ENCODE results near the gene CSTB.

The CSTB gene

GRCh38 chr21:43789276-43790009 lies 13.3 kb upstream of the CSTB start, which contains the start of gene RRP1:
Gene RRP1, plus strand, starts transcription at chr21:43789577. Its CDS starts 53 bp downstream, at chr21:43789630.
- DNase-seq (ENCODE audit: low spot score) = peak; percentile 99

GRCh38 chr21:43786807-43787440 lies 10.8 kb upstream of the CSTB start:
- DNase-seq (ENCODE audit: low spot score) = no peak

GRCh38 chr21:43786300-43786806 lies 10.2 kb upstream of the CSTB start:
- no peak for DNase-seq (ENCODE audit: low spot score)

GRCh38 chr21:43785134-43785533 lies 9.0 kb upstream of the CSTB start:
- DNase-seq (ENCODE audit: low spot score) = no peak

GRCh38 chr21:43783098-43783700 lies 7.1 kb upstream of the CSTB start:
- no peak for DNase-seq (ENCODE audit: low spot score)

- DNase-seq (ENCODE audit: low spot score) = no peak
Observed at GRCh38 chr21:43782431-43783097, 6.5 kb upstream of the CSTB start.

GRCh38 chr21:43781846-43782245 lies 5.7 kb upstream of the CSTB start:
- no peak for DNase-seq (ENCODE audit: low spot score)

GRCh38 chr21:43779660-43780059 lies 3.6 kb upstream of the CSTB start:
- DNase-seq (ENCODE audit: low spot score) = no peak

- no peak for DNase-seq (ENCODE audit: low spot score)
Observed at GRCh38 chr21:43778469-43779335, 2.6 kb upstream of the CSTB start.

- no peak for DNase-seq (ENCODE audit: low spot score)
Observed at GRCh38 chr21:43777953-43778352, 1.8 kb upstream of the CSTB start.

GRCh38 chr21:43775190-43775589 lies 918 bp downstream of the CSTB start:
- DNase-seq (ENCODE audit: low spot score) = no peak

GRCh38 chr21:43774163-43774562 lies 1.9 kb downstream of the CSTB start:
- no peak for DNase-seq (ENCODE audit: low spot score)

- no peak for DNase-seq (ENCODE audit: low spot score)
Observed at GRCh38 chr21:43772425-43772821, 3.7 kb downstream of the CSTB start.

GRCh38 chr21:43771698-43772424 lies 4.2 kb downstream of the CSTB start:
- no peak for DNase-seq (ENCODE audit: low spot score)

GRCh38 chr21:43771199-43771675 lies 4.9 kb downstream of the CSTB start:
- DNase-seq (ENCODE audit: low spot score) = no peak

GRCh38 chr21:43770066-43770655 lies 5.9 kb downstream of the CSTB start:
- DNase-seq (ENCODE audit: low spot score) = no peak

GRCh38 chr21:43769325-43769958 lies 6.7 kb downstream of the CSTB start:
- no peak for DNase-seq (ENCODE audit: low spot score)

- DNase-seq (ENCODE audit: low spot score) = no peak
Observed at GRCh38 chr21:43768868-43769167, 7.3 kb downstream of the CSTB start.

- peak; percentile 52 for DNase-seq (ENCODE audit: low spot score)
Observed at GRCh38 chr21:43767984-43768867, 7.9 kb downstream of the CSTB start.

Measured in hepatic stellate cell (primary cell).